Ureter (tissue), 1 donor: ENCODE results near the gene RGS13. TPM values are rescaled to one million over a fixed set of nuclear protein-coding genes. Genes with fewer than 3 reads are reported as not detected.
"Not testable (repeated sequence)": the region's sequence is repeated elsewhere in the genome, so short reads cannot be mapped to it uniquely, and the experiment has no call there.

Source experiments
- DNase-seq: peaks from one replicate; pipeline ENCODE4 v3.0.0-alpha.2; 2020; ENCODE audit warnings: low spot score
- total RNA-seq: library from RNA; stranded (reverse); gene quantifications from one replicate; pipeline ENCODE4 v1.2.4, GENCODE V29; 2023
- donor health status: DM: yes; HTN: yes; CAD: no.

The RGS13 gene
- total RNA-seq, 1 donor from 2014 or later: 0.62 TPM

- DNase-seq: no peak
These were observed 39.8 kb downstream of the RGS13 start for GRCh38 chr1:192675716-192676115.

- no peak for DNase-seq
These were observed 42.2 kb downstream of the RGS13 start for GRCh38 chr1:192678099-192678498.

- no peak for DNase-seq
These were observed 46.4 kb downstream of the RGS13 start for GRCh38 chr1:192682335-192682734.

GRCh38 chr1:192683081-192683480, 47.1 kb downstream of the RGS13 start:
- not testable (repeated sequence) for DNase-seq

- DNase-seq: no peak
These were observed 53.5 kb downstream of the RGS13 start for GRCh38 chr1:192689459-192689858.

- DNase-seq: no peak
These were observed 55.1 kb downstream of the RGS13 start for GRCh38 chr1:192691041-192691440.

- DNase-seq: no peak
These were observed 60.1 kb downstream of the RGS13 start for GRCh38 chr1:192696082-192696481.

- no peak for DNase-seq
These were observed 61.8 kb downstream of the RGS13 start for GRCh38 chr1:192697771-192698170.

GRCh38 chr1:192698731-192699130, 62.8 kb downstream of the RGS13 start:
- no peak for DNase-seq

GRCh38 chr1:192700834-192701271, 64.9 kb downstream of the RGS13 start:
- DNase-seq: no peak

GRCh38 chr1:192702212-192702902, 66.4 kb downstream of the RGS13 start:
- no peak for DNase-seq

GRCh38 chr1:192703283-192704206, 67.6 kb downstream of the RGS13 start:
- no peak for DNase-seq

- no peak for DNase-seq
These were observed 69.6 kb downstream of the RGS13 start for GRCh38 chr1:192705510-192705909.

- DNase-seq: no peak
These were observed 71.0 kb downstream of the RGS13 start for GRCh38 chr1:192706936-192707335.

GRCh38 chr1:192707978-192708547, 72.1 kb downstream of the RGS13 start:
- DNase-seq: no peak

GRCh38 chr1:192709544-192709943, 73.6 kb downstream of the RGS13 start:
- no peak for DNase-seq

Other genes with a start within 250 kb of the RGS13 start
- gene RGS1, start 60.4 kb upstream of the RGS13 start, total RNA-seq: 50.0 TPM
- 65.2 TPM for gene RGS2, start 172.9 kb downstream of the RGS13 start, total RNA-seq